TTC549 (cell line): Measurements from ENCODE around the gene NKG7.

ENCODE experiments used
- FAIRE-seq: peaks from 2 replicates; lab custom pipeline; 2012; peaks lifted over from hg19 to GRCh38; lab: Jason Lieb, UNC

Gene NKG7

GRCh38 chr19:51337141-51337860, 35.2 kb downstream of the NKG7 start:
- no peak for FAIRE-seq

DNA sequence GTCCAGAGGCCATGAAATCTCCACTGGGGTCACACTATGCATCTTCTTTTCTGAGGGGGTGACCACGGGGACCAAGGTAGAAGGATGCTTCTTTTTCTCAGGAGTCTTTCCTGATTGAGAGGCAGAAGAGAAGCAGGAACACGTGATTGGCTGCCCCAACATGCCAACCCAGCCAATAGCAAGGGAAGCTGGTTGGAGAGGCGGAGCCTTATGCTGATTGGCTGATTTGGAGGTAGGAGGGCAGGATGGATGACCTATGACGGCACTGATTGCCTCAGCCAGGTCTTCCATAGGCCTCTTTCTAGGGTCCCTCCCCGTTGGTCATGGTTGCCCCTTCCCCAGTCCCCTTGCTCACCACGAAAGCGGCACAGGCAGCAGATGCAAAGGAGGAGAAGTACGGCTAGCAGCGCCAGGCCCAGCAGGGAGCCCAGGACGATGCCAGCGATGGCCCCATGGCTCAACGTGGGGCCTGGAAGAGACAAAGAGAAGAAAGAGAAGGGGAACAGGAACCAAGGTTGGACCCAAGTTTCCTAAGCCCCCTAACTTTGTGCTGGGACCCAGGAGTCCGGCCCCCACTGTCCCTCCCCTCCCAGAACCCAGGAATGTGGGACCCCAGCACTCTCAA, 38.5 kb downstream of the NKG7 start:
- FAIRE-seq: no peak

DNA sequence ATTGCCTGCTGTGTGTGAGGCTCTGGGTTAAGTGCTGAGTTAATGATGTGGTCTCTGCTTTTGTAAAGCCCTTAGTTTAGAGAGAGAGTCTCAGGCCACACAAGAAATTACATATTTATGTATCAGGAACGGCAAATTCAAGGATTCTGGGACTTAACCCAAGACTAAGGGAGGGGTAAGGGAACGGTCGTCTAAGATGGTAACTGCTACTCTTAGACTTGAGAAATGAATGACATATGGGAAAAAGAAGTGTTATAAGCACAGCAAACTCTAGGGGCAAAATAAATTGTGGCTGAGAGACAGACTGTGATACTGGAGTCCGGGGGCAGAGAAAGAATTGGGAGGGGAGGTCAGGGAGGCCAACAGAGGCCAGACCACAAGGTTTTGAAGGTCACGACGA, 40.7 kb downstream of the NKG7 start:
- FAIRE-seq: no peak

- FAIRE-seq: no peak
Observed at GRCh38 chr19:51331193-51331592, 41.3 kb downstream of the NKG7 start.

GRCh38 chr19:51330366-51330765, 42.1 kb downstream of the NKG7 start:
- no peak for FAIRE-seq

DNA sequence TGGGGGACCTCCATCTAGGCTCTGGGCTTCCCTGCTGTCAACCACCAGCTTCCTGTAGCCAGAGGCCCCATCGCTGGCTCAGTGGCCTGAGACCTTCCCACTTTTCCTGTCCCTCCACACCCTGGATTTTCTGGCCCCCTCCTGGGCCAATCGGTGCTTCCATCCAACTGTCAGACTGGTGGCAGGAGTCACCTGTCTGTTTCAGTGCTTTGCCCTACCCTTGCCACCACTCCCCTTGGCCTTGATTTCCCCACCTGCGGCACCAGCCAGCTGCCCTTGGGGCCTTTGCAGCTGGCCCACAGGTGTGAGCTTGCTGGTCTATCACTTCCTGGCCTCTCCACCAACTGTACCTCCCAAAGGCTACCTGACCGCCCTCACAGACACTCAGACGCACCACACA, 43.0 kb downstream of the NKG7 start:
- FAIRE-seq: no peak

- FAIRE-seq: no peak
Observed at GRCh38 chr19:51327066-51328001, 45.1 kb downstream of the NKG7 start.

- FAIRE-seq: no peak
Observed at GRCh38 chr19:51326216-51327065, 46.0 kb downstream of the NKG7 start.

DNA sequence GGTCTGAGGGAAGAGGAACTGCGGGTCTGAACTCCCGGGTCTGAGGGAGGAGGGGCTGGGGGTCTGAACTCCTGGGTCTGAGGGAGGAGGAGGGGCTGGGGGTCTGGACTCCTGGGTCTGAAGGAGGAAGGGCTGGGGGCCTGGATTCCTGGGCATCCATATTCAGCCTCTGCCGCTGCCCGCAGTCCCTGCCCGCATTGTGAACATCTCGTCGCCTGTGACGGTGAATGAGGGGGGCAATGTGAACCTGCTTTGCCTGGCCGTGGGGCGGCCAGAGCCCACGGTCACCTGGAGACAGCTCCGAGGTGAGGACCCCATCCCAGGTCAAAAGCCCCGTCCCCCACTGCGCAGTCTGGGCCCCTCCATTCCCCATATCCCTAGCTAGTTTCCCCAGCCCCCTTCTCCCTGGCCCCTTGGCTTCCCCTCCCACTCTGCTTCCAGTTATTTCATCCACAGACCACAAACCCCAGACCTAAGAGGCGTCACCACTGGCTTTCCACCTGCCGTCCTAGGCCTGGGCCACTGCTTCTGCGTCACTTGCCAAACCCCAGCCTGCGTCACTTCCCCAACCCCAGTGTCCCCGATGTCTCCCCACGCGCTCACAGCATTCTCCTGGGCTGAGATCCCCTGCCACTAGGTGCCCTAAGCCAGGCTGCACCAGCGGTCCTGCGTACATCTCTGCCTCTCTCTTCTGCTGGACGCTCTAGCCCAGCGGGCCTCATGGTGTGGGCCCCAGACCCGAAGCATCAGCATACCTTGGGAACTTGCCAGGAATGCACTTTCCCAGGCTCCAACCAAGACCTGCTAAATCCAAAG, 47.1 kb downstream of the NKG7 start:
- no peak for FAIRE-seq

DNA sequence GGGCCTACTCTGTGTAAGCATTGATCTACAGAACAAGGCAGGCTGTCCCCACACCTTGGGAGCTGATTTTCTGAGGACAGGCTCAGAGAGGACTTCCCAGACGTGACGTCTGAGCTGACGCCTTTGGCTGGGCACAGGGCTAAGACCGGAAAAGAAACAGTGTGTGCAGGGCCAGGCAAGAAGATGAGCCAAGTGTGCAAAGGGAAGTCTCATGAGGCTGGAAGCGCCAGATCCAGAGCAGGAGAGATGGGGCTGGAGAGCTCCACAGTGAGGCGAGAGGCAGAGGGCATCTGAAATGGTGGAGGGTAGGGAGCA, 48.3 kb downstream of the NKG7 start:
- no peak for FAIRE-seq

GRCh38 chr19:51323481-51324166, 48.8 kb downstream of the NKG7 start:
- no peak for FAIRE-seq

GRCh38 chr19:51321799-51322198, 50.7 kb downstream of the NKG7 start:
- no peak for FAIRE-seq
